Measurements from ENCODE around the gene LMAN2.
A peak's percentile ranks its signal among the peaks of the same experiment; 100 is the strongest.
"Not testable (repeated sequence)": the region's sequence is repeated elsewhere in the genome, so short reads cannot be mapped to it uniquely, and the experiment has no call there.

The LMAN2 gene

GRCh38 chr5:177364159-177364962 lies 12.9 kb upstream of the LMAN2 start:
- no peak for DNase-seq

- no peak for DNase-seq
Measured at GRCh38 chr5:177363565-177363964, 12.1 kb upstream of the LMAN2 start.

DNA sequence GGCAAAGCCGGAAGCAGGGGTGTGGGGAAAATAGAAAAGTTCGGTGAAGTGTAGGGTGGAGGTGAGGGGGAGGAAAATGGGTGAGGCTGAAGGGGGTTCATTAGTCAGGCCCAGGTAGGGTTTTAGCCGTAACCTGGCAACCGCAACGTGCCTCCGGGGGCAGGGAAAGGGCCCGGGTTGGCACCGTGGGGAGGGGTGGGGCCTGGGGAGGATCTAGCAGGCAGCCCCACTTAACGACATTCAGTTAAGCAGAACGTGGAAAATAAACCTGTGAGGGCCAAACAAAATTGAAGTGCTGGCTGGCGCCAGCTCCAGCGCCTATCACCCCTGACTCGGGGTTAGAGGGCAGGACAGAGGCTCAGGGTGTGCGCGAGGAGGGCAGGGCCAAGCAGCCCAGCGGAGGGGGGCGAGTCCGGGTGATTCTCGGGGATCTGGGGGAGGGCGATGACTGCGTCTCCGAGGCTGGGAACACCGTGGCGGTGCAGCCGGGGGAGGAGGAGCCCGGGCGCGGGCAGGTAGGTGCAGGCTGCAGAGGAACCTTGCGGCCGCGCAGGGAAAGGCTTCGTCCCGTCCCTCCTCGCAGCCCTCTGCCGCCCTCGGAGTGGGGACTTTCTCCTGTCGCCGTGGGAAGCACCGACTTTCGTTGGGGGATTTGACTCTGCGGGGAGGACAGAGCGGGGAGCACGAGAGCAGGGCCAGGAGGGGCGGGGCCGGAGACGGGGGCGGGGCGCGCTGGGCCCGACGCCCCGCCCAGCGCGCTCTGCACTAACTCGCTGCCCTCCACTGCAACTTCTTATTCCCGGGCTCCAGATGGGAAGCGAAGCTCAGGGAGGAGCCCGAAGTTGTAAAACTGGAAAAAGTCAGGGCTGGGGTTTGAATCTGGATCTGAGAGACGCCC lies 11.4 kb upstream of the LMAN2 start:
- DNase-seq, result peak in 1 of 4 experiments; percentile 61

DNA sequence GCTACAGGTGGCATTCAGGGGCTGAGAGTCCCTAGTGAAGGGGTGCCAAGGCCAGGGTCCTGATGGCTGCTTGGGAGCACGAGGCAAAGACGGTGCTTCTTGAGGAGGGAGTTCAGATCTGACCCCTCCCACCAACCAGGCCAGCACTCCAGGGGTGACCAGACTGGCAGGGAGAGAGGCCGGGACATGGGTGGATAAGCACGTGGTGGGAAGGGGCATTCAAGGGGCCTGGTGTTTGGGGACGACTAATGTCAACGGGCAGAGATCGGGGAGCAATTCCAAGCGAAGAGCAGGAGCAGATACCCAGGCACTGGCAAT lies 10.8 kb upstream of the LMAN2 start:
- DNase-seq, result no peak

- DNase-seq, result no peak
Measured at GRCh38 chr5:177361418-177362291, 10.2 kb upstream of the LMAN2 start.

- not testable (repeated sequence) for DNase-seq
Measured at GRCh38 chr5:177360740-177361139, 9.3 kb upstream of the LMAN2 start.

GRCh38 chr5:177359860-177360259 lies 8.4 kb upstream of the LMAN2 start:
- DNase-seq, result no peak

DNA sequence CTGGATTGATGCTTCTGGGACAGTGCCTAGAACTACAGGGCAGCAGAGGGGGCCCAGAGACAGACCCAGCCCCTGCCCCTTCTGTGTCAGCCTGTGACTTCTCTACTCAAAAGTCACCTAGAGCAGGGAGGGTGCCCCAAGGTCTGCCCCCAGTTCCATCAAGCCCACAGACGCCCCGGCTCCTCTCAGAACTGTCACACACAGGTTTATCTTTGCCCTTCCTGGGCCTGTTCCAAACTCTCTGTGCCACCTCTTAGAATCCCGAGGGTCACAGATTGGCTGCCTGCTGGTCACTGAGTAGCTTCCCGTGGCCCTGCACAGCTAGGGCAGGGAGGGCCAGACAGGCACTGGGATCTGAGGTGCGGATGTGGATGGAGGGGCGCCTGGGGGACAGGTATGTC lies 8.0 kb upstream of the LMAN2 start:
- DNase-seq, result no peak

DNA sequence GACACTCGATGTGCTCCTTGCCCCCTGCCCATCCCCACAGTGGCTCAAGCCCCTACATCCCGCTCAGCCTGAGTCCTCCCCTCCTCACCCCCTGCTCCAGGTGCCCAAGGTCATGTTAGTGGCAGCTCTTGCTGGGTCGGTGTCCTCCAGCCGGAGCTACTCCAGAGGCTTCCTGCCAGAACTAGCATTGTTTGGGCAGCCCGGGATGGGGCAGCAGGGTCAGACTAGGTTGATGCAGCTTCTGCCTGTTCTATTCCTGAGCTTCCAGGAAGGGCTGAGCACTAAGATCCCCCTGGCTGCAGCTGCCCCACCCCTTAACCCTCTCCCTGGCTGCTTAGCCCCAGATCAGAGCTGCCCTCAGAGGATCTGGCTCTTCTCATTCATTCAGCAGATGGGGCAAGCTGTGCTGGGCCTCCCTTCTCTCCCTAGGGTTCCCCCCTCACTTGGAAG lies 6.9 kb upstream of the LMAN2 start:
- DNase-seq, result no peak

- DNase-seq, result peak in 3 of 4 experiments; percentile 18 to 60 (median 34)
Measured at GRCh38 chr5:177357459-177358351, 6.2 kb upstream of the LMAN2 start, which contains the start of gene RGS14. RGS14 (plus strand) TSS chr5:177357924; CDS start chr5:177358025, 101 bp downstream.

- DNase-seq, result no peak
Measured at GRCh38 chr5:177357146-177357458, 5.6 kb upstream of the LMAN2 start.

DNA sequence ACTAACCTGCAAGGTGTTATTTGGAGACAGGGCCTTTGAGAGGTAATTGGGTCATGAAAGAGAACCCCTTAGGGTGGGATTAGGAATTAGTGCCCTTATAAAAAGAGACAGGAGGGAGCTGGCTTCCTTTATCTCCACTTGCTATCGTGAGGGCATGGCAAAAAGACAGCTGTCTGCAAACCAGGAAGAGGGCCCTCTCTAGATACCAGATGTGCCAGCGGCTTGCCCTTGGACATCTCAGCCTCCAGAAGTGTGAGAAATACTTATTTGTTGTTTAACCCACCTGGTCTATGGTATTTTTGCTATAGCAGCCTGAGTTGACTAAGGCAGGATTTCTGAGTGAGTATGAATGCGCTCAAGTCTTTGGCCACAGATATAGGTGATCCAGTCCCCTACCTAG lies 5.3 kb upstream of the LMAN2 start:
- DNase-seq, result no peak

DNA sequence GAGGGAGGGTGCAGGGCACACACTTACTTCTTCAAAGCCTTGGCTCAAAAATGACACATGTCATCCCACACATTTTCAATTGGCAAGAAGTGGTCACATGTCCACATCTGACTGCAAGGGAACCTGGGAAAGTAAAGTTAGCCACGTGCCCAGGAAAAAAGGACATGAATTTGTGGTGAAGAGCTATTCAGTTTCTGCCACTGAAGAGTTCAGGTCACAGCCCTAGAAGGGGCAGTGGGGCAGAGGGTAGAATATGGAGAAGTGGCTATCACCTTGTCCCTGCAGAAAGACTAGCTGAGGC lies 4.3 kb upstream of the LMAN2 start:
- no peak for DNase-seq

DNA sequence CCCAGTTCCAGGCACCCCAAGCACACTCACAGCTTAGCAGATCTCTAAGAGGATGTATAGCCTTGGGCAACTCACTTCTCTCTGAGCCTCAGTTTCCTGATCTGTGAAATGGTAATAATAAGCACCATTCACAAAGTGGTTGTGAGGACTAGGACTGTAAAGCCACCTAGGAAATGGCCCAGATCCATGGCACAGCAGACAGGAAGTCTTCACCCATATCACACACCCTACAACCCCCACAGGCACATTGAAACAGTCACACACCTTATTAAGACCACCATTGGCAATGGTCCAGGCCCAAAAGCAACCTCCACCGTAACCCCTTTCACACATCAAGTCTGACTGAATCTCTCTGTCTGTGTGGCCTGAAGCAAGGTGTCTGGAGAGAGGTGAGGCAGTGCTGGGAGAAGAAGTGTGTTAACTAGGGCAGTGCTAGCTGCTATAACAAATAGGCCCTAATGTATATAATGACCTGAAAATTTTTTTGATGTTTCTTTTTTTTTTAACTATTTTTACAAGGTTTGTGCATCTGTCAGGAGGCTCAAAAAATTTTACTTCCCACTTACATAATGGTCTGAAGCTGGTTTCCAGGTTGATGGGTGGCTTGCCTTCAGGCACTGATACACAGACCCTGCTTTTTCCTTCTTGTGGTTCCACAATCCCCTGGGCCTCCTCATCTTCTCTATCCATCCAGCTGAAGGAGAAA lies 3.8 kb upstream of the LMAN2 start:
- DNase-seq, result no peak

DNA sequence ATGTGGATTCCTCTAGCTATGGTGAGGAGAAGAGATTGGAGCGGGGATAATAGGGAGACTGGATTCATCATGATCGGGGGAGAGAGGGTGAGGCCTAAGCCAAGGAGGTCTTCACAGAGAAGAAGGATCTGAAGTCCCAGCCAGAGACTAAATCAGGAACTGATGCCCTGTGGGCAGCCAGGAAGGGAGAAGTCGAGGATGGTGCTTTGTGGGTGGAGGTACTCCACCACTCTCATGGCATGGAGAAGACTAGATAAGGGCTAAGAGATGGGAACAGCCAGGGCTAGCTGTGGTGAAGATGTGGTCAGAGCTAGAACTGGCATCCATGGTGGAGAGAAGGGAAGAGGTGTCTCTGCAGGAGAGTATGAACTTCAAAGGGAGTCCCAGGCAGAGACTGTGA lies 3.2 kb upstream of the LMAN2 start:
- DNase-seq, result no peak

- no peak for DNase-seq
Measured at GRCh38 chr5:177354256-177354655, 2.8 kb upstream of the LMAN2 start.

DNA sequence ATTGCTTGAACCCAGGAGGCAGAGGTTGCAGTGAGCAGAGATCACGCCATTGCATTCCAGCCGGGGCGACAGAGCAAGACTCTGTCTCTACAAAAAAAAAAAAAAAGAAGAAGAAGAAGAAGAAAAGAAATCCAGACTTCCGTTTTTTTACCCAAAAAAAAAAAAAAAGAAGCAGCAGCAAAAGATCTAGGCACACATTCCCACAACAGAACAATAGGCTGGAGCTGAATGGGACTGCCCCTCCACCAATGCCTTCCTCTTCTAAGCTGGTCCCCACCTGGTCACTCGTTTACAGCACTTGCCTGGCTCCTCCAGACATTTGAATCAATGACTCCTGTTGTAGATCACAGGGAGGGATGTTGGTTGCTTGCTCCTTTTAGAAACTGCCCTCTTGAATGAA lies 1.6 kb upstream of the LMAN2 start:
- DNase-seq, result no peak

DNA sequence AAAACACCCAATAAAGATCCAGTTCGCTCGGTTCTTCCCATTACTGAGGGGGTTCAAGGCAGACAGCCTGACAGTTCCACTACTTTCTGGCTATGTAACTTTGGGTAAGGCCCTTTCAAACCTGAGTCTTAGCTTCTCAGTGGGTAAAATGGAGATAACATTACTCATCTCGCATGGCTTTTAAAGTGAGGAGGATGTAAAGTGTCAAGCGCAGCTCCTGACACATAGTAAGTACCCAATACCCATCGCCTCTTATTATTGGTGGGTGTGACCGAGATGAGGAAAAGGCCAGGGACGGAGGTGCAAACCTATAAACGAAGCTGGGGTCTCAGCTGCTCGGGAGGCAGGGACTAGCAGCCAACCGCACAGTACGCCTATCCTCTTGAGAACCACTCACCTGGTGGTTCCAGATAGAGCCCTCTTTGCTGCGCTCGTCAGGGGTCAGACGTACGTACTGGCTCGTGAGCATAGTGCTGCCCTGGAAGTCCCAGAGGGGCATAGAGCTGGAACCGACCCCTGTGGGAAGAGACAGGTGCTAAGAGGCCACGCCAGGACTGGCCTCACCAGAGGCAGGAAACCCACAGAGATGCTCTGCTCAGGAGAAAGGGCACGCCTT lies 584 bp downstream of the LMAN2 start:
- no peak for DNase-seq

DNA sequence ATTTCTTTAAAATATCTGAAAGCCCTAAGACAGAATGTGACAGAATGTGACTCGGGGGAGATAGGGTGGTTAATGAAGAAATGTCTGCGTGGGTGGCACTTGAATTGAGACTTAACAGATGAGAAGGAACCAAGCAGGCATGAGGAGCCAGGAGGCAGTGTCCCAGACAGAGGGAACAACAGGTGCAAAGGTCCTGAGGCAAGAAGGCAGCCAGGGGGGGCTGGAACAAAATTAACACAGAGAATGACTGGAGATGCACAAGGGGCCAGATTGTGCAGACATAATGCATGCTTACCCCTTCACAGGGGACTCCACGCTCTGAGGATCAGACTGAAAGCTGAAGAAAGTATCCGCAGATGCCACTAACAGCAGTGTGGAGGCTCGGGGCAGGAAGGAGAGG lies 1.7 kb downstream of the LMAN2 start:
- no peak for DNase-seq

DNA sequence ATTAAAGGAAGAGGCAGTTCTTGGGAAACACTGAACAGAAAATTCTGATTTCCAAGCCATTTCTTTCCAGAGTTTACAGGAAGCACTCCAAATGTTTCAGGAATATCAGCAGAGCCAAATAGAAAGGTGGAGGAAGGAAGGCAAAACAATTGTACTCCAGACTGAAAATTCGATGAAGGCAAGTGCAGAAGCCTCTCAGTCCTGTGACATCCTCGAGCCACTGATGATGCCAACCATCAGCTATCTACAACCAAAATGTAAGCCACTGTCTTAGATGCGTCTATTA lies 2.2 kb downstream of the LMAN2 start:
- DNase-seq, result no peak

GRCh38 chr5:177347699-177348098 lies 3.8 kb downstream of the LMAN2 start:
- no peak for DNase-seq

- DNase-seq, result no peak
Measured at GRCh38 chr5:177346820-177347219, 4.6 kb downstream of the LMAN2 start.
